Measurements from ENCODE around the gene FAM9C. TPM values are rescaled to one million over a fixed set of nuclear protein-coding genes. Genes with fewer than 3 reads are reported as not detected.

Gene FAM9C
- polyA plus RNA-seq, 4 donors: 0.33 to 0.69 (median 0.53) TPM

DNA sequence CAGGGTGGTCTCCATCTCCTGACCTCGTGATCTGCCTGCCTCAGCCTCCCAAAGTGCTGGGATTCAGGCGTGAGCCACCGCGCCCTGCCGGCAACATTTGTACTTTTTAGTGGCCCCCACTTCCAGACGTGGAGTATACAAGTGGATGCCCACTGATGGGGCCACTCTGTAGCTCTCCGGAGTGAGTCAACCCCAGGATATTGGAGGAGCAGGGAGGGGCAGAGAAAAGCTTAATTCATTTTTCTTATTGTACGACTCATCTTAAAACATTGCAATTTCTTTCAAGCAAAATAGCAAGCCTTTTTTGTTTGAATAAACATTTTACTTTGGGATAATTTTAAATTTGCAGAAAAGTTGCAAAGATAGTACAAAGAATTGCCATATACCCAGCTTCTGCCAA is 34.6 kb downstream of the FAM9C start:
- DNase-seq (ENCODE audit: low read depth in 4 of 4, low spot score in 2 of 4): no peak

DNA sequence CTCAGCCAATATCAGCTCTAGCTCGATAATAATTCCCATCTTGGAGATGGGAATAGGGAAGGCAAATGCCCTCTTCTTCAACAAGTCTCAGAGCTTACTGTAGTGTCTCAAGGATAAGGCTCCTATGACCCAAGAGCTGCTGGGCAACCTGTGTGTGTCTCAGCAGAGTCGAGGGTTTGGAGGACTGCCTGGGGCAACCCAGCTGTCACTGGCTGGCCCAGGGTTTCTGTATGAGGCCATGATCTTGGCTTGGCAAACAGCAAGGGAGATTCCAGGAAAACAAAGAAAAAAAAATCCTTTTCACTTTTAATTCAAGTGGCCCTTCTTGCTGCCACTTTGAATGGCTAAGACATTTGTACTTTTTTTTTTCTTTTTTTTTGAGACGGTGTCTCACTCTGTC is 35.1 kb downstream of the FAM9C start:
- no peak for DNase-seq (ENCODE audit: low read depth in 4 of 4, low spot score in 2 of 4)

DNA sequence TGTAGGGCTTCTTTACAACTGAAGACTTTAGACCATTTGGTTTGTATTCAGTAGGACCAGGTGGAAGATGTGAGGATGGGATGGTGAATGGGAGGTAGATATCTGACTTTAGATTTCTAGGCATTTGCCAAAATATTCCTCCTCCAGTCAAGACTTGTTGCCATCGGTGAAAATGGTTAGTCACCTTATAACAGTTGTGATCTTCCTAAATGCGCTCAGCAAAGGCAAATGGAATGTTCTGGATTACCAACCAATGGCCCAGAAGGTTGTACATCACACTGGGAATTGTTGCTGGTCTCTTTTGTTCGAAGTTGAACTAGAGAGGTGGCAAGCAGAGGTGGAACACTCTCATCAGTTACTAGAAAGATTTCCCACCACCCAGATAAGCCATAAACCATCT is 35.6 kb downstream of the FAM9C start:
- no peak for DNase-seq (ENCODE audit: low read depth in 4 of 4, low spot score in 2 of 4)

DNA sequence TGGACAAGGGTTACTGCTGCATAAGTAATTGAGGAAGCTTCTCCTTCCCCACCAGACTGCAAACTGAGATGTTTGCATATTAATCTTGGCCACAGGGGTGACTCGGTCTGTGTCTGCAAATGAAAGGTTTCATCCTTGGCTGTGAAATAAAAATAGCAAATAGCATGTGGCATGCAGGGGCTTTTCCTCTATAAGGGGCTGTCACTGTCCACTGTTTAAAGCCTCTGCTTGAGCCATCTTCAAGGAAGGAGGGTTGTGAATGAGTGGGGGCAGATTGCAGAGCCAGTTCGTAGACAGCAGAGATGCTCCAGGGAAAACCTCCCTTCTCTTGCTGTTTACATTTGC is 36.3 kb downstream of the FAM9C start:
- DNase-seq (ENCODE audit: low read depth in 4 of 4, low spot score in 2 of 4): no peak

DNA sequence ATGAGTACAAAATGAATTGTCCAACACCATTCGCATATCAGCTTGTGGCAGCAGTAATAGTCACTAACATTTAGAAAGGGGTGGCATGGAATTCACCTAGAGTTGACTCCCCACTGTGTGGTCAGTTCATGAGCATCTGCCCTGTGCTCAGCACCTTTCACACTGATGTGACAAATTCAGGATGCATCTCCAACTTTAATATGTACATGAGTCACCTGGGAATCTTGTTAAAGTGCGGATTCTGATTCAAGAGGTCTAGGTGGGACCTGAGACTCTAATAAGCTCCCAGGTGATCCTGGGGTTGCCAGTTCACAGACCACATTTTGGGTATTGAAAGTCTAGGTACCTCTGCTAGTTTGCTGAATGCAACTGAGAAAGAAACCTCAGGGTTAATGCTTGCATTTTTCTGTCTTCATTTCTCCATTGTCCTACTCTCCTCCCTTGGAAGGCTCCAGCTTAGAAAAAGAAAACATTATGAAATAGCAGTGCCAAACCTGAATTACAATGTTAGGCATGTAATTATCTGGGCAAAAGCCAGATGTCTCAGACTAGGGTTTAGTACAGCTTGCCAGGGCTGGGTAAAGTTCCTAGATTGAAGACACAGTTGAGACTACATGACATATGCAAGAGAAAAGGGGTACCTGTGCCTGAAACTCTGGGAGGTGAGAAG is 36.8 kb downstream of the FAM9C start:
- DNase-seq (ENCODE audit: low read depth in 4 of 4, low spot score in 2 of 4): no peak

DNA sequence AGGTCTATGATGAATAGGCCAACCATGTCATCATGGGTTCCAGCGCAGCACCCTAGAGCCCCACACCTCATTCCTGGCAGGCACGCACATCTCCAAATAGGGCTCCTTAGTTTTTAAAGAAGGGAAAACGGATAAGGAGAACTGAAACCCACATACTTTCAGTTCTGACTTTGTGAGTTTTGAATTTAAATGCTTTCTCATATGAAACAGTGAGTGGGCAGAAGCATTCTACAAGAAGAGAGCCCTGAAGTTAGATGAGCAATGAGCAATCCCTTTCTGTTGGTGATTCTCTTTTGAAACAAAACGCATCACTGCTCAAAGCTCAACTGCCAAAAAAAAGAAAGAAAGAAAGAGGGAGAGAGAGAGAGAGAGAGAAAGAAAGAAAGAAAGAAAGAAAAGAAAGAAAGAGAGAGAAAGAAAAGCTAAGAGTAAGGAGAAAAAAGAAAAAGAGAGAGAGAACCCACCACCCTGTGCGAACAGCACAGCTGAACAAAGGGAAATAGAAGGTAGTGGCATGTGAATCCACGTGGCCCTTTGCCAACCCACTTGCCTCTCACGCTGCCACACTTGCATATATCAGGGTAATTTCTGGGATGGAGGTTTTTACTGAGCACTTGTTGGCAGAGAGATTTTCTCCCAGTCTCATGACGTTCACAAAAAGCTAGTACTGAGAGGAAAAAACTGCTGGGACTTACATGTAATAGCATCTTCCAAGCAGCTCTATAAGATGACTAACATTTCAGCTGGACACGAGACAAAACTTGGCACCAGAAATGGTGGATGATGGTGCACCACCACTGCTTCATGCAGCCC is 38.6 kb downstream of the FAM9C start:
- no peak for DNase-seq (ENCODE audit: low read depth in 4 of 4, low spot score in 2 of 4)

DNA sequence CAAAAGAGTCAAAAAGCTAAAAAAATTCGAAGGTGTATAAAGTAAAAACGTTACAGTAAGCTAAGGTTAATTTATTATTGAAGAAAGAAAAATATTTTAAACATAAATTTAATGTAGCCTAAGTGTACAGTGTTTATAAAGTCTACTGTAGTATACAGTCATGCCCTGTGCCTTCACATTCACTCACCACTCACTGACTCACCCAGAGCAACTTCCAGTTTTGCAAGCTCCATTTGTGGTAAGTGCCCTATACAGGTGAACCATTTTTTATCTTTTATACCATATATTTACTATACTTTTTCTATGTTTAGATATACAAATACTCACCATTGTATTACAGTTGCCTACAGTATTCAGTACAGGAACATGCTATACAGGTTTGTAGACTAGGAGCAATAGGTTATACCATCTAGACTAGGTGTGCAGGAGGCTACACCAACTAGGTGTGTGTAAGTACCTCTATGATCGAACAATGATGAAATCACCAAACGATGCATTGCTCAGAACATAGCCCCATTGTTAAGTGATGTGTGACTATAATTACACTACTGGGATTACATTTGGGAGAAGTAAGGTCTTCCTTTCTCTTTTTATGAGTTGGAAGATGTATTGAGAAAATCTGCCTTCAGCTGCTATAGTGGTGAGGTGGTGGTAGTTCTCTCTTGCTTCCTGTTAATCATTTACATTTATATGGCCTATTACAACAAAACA is 42.3 kb downstream of the FAM9C start:
- DNase-seq (ENCODE audit: low read depth in 4 of 4, low spot score in 2 of 4): no peak

DNA sequence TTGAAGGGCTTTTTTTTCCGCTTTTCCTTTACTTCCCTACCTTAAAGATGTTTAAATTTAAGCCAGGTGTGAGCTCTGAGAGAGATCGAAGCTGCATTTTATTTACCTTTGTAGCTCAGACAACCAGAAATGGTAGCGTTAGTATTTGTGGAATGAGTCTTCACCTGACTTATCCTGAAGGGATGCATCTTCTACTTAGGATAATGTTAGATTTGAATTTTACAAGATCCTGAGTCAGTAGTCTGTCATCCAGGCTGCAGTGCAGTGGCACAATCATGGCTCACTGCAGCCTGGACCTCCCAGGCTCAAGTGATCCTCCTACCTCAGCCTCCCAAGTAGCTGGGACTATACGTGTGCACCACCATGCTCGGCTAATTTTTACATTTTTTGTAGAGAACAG is 43.3 kb downstream of the FAM9C start:
- DNase-seq (ENCODE audit: low read depth in 4 of 4, low spot score in 2 of 4): no peak

DNA sequence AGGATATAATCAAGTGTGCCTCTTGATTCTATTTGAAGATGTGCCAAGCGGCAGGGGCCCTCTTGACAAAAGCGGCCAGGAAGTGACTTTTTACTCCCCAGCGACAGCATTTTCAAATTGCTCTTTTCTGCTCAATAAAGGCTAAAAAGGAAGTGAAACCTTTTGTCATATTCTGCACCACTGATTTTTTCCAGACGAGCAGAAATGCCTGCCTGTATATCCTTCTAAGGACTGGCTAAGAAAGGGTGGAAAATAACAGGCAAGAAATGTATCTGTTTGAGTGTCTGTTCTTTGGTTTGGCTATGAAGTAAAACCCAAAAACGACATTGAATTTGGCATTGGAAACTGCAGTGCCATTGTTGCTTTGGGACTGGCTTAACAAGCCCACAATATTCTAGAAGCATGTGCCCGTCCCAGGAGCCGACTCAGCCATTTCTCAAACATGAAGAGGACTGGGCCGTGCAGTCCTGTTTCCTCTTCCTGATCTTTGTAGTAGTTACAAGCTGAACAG is 44.1 kb downstream of the FAM9C start:
- DNase-seq (ENCODE audit: low read depth in 4 of 4, low spot score in 2 of 4): no peak

DNA sequence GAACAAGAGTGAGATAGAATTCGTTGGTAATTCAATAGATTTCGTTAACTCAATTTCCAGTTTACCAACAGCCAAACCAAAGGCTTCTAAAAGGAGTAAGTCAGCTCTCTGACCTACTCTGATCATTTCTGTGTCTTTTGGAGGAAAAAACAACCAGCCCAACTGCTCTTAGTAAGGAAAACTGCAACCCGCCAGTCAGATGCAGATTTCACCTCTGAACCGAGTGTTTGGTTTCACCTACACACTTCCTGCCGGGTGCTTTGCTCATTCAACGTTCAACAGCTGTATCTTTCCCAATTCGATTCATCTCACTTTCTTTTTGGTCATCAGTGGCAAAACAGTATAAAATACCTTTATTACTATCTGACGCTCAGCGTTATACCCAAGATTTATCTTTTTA is 45.0 kb downstream of the FAM9C start:
- DNase-seq (ENCODE audit: low read depth in 4 of 4, low spot score in 2 of 4): no peak

DNA sequence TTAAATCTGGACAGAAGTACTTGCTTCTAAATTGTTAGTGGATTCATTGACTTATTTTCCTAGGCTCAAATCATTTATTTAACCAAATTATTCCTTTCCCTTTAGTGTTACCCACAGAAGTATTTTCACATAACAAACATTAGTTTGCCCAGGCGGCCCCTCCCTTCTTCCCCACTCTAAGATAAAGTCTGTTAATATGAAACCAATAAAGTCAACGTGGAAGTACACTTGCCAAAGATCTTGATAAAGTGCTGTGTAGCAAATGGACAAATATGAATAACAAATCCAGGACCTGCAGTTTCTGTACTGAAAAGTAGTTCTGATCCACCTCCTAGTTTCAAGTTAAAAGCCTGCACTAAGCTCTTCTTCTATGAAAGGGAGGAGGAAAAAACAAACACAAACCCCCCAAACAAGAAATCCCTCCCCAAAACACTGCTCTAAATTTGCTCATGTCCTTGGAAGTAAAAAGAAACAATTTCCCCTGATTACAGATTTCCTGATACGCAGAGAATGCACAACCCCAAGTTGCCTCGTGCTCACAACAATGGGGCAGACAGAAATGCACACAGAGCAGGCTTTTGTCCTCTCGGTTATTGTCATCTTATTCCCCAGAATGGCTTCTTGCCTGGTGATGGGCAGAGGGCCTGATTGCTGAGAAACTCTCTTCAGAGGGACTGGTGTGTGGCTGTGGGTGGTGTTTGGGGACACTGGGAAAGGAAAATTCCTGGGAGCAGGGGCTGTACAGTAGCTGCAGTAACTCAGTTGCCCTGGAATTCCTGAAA is 46.3 kb downstream of the FAM9C start:
- DNase-seq (ENCODE audit: low read depth in 4 of 4, low spot score in 2 of 4): no peak

DNA sequence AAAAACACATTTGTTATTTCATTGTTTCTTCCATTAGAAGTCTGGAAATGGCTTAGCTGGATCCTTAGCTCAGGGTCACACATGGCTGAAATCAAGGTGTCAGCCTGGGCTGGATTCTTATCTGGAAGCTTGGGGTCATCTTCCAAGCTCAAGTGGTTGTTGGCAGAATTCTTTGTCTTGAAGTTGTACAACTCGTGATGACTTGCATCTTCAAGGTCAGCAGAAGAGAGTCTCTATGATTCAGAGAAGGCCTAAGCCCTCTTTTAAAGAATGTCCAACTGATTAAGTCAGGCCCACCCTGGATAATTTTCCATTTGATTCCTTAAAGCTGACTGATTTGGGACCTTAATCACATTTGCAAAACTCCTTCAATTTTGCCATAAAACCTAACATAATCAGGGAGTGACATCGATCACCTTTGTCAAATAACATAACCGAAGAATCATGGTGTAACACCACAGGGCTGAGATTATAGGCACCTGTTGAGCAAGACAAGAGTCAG is 47.4 kb downstream of the FAM9C start:
- DNase-seq (ENCODE audit: low read depth in 4 of 4, low spot score in 2 of 4): no peak

DNA sequence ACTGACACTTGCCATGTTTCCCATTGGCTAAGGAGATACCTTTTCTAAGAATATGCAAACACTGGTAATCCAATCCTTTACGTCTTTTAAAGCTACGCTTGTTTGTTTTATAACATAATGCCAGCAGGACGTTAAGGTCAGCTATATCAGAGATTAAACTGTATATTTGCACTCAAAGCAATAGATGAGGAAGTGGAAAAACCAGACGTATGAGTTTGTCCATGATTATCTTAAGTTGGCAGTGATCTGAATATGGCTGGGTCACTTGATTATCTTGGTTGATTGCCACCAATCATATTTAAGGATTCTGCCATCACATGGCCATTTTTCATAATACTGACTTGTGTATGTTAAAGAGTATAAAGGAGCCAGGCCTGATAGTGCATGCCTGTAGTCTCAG is 50.1 kb downstream of the FAM9C start:
- no peak for DNase-seq (ENCODE audit: low read depth in 4 of 4, low spot score in 2 of 4)

DNA sequence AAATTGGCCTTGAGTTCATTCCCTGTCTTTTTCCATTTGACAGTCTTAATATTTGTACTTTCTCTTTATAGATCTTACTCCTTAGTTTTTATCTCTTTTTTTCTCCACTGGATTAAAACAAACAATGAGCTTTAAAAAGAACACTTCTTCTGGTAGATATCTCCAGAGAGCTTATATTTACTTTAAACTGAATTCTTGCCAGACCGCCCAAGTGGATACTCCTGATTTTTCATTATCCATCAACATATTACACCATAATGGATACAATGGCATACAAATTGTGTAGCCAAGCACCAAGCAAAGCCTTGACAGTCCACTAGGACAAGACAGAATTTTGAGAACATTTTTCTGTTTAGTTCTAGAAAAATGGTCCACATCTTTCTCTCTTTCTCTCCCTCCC is 50.6 kb downstream of the FAM9C start:
- no peak for DNase-seq (ENCODE audit: low read depth in 4 of 4, low spot score in 2 of 4)

DNA sequence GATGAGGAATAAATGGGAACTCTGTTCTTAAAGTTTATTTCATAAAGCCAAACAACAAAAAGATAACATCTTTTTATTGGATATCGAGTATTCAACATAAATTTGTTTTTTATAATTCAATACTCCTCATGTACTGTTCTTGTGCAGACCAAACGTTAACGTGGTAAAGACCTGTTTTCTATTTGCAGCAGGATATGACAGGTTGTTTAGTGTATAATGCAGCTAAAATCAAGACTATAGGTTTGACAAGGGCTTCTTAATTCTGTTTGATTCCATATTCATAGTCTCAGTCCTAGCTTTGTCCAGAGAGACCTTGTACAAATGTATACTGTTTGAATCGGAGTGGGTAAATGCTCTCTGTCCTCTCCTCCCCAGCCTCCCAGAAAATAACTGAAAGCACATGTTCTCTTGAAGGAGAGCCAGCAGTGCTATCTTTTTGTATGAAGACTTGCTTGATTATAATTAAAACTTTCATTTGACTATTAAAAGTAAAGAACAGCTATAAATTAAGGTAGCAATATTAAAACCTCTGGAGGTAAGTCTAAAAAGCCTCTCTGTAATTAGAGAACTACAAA is 51.8 kb downstream of the FAM9C start:
- no peak for DNase-seq (ENCODE audit: low read depth in 4 of 4, low spot score in 2 of 4)

DNA sequence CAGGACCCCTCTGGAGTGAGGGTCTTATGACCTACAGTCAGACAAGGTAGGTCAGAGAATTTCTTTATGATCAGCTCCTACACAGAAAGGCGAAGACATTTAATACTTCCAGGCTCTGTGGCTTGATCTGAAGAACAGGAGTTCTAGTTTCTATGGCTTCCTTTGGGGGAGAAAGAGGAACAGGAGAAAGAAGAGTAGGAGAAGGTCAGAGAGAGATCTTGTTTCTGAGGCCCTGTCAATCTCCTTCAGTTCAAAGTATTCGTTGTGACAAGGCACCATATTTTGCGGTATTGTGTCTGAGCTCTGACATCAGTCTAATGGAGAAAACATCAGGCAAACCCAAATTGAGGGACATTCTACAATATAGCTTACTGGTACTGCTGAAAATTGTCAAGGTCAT is 52.8 kb downstream of the FAM9C start:
- no peak for DNase-seq (ENCODE audit: low read depth in 4 of 4, low spot score in 2 of 4)

DNA sequence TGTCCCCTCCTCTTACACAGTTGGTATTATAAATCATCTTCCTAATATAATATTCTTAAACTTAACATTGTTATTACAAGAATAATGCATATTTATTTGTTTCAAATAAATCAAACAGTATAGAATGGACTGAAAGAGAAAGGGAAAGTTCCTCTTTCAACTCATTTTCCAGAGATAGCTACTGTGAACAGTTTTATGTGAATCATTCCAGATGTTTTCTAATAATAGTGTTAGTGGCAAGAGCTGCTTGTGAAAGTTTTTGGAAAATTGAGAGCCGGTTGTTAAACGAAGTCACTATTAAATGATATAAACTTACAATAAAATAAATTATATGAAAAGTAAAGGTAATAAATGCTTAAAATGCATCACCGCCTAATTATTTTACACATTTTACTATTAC is 55.0 kb downstream of the FAM9C start:
- DNase-seq (ENCODE audit: low read depth in 4 of 4, low spot score in 2 of 4): no peak

DNA sequence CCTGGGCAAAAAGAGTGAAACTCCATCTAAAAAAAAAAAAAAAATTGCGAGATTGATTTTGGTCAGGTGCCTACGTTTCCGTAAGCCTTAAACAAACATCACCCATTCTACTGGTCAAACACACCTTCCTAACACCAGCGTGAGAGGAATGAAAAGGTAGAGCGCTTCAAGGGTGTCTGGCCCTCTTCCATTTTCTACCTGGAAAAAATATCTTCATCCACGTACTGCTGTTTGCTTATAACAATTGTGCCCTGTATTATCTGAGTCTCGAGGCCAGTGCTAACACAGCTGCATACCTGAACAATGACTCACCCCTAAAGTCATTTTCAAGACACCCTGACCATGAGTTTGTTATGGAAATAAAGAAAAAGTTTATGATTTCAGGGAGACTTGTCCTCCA is 55.6 kb downstream of the FAM9C start:
- DNase-seq (ENCODE audit: low read depth in 4 of 4, low spot score in 2 of 4): no peak

DNA sequence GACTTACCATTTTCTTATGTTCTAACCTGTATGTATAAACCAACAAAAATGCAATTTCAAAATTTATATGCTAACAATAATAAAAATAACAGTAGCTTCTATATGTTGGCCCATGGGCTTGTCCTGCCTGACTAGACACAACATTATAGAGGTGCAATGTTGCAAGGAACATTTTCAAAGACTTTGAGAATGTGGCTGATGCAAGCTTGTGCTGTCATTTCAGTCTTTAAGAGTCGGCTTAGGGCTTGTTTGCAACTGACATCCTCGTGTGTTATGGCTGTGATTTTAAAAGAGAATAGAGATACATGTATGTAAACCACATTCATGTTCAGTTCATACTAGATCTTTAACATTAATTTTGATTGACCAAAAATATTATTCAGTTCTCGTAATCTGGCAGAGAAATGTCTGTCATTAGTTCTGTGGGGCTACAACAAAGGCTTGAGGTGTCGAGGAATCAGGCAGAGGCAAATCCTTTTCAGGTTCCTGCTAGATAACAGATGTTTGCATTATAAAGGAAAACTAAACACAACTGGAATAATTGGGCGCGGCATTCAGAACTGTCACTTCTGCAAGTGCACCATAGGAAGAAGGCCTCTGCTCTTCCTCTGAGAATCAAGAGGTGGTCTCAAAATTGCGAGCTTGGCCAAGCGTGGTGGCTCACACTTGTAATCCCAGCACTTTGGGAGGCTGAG is 56.4 kb downstream of the FAM9C start:
- no peak for DNase-seq (ENCODE audit: low read depth in 4 of 4, low spot score in 2 of 4)

DNA sequence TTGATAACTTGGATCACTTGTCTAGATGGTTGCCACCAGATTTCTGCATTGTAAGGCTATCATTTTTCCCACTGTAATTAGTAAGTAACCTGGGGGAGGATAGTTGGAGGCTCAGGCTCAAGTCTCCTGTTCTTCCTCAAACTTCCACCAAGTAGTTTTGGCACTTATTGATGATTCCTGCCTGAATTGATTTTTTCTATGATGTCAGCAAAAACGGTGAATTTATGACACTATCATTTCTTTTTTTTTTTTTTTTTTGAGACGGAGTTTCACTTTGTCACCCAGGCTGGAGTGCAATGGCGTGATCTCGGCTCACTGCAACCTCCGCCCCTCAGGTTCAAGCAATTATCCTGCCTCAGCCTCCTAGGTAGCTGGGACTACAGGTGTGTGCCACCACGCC is 57.1 kb downstream of the FAM9C start:
- DNase-seq (ENCODE audit: low read depth in 4 of 4, low spot score in 2 of 4): no peak
